T-helper 1 cell (primary cell): ENCODE data around the gene PCK2.

Experiments used
- DNase-seq, 5 donors: peaks; one replicate each; pipeline ENCODE4 v3.0.0-alpha.2; 2012 to 2020

The PCK2 gene

DNA sequence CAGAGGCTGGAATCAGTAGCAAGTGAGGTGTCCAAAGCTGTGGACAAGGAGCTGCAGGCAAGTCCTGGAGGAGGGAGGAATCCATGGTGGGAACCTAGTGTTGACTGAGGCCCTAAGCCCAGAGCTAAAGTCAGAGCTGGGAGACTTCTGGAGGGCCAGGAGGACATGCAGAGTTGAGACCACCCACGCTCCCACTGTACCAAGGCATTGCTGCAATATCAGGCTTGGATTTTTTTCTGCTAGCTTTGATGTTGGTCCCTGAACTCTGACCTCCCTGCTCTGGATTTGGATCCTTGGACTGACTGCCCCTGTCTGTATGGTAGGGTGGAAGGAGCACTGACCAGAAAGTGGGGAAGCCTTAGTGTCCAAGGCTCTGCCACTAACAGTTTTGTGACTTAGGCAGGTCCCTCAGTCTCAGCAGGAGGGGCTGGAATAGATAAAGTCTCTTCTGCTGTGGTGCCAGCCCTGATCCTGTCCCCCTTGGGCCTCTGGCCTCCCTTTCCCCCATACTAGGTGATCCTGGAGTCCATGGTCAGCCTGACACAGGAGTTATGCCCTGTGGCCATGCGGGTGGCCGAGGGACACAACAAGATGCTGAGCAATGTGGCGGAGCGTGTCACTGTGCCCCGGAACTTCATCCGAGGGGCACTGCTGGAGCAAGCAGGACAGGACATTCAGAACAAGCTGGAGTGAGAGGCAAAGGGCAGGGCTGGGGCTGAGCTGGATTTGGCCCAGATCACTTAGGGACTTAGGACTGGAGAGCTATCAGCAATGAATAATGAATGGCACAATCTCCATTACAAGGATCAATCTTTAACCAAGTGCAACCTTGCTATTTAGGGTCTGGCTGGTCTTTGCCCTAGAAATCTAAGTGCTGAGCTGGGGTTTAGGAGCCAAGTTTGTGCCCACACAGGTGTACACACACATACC, 32.9 kb upstream of the PCK2 start:
- DNase-seq = peak in 1 of 5 donors; percentile 3

DNA sequence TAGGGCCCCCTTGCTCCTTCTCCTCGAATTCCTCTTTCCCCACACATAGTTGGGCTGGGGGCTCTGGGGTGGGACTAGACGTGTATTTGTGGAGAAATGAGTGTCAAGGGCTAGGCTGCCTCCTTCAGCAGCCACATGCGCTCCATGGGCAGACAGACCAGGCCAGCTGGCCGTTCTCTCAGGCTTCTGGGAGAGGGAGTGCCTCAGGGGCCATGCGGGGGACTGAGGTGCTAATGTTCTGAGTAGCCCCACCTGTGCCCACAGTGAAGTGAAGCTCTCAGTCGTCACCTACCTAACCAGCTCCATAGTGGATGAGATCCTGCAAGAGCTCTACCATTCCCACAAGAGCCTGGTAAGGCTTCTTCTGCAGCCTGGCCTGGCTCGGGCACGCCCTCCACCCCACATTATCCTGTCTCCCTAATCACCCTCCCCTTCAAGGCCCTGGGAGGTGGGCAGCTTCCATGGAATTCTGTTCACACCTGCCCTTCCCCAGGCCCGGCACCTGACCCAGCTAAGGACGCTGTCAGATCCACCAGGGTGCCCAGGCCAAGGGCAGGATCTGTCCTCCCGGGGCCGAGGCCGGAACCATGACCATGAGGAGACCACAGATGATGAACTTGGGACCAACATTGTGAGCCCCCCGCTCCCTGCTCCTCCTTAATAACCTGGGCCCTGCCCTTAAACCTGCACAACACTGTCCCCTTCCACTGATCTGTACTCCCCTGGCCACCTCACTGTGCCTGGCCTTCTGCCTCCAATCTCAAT, 31.7 kb upstream of the PCK2 start:
- DNase-seq = no peak

DNA sequence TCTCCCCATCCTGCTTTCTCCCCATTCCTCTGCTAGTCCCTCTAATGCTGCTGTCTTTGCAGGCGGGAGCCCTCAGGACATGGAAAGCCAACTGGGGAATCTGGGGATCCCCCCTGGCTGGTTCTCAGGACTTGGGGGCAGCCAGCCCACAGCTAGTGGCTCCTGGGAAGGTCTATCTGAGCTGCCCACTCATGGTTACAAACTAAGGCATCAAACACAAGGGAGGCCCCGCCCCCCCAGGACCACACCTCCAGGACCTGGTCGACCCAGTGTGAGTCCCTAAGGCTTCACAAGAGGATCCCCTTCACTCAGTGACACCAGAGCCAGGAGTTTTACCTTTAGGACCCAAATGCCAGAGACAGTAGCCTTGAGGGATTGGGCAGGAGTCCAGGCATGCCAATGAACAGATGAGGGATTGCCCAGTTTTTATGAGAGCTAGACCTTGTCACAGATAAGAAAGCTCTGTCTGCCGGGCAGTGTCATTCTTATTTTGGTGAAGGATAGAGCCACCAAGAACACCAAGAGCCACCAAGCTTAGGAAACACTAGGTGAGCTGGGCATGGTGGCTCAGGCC, 30.8 kb upstream of the PCK2 start:
- DNase-seq = no peak

GRCh38 chr14:24064091-24064795, 29.9 kb upstream of the PCK2 start:
- no peak for DNase-seq

- DNase-seq = peak in 1 of 5 donors; percentile 5
These were observed 29.3 kb upstream of the PCK2 start for GRCh38 chr14:24064856-24065255.

GRCh38 chr14:24065408-24065807, 28.7 kb upstream of the PCK2 start:
- DNase-seq = no peak

- DNase-seq = no peak
These were observed 27.5 kb upstream of the PCK2 start for GRCh38 chr14:24066496-24067132.

DNA sequence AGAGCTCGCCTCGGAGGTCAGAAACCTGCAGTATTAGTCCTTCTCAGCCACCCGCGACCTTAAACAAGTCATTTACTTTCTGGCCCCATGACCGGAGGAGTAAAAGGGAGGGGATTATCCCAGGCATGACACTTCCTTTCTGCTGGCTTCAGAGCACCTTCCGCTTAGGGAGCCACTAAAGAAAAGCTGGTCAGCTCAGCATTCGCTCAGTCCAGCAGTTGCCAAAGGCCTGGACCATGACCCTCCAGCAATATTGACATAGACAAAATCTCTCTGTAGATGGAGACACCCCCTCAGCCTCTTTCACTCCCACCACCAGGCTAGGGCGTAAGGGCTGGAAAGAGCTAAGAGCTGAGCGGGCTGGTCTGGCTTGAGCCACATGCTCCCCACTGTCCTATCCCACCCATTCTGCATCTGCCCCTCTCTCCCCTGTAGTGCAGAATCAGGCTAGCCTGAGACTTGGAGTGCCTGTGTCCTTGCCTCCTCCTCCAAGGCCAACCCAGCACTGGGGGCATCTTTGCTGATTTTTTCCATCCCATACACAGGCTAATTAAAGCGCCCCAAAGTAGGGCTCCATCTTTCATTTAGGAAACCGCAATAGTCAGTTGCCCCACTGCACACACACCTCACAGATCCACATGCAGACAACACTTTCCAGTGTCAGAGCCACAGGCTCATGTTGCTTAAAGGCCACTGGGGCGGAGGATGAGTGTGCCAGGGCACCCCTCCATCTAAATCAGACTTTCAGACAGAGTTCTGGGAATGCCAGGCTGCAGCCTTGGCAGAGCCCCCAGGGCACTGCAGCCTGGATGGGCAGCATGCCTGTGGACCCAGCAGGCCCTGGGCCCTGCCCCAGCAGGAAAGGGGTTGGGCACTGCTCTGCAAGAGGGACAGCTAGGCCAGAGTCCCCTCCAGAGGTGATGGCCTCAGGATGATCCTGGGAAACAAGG, 26.7 kb upstream of the PCK2 start:
- DNase-seq = no peak

- no peak for DNase-seq
These were observed 25.2 kb upstream of the PCK2 start for GRCh38 chr14:24068711-24069410.

DNA sequence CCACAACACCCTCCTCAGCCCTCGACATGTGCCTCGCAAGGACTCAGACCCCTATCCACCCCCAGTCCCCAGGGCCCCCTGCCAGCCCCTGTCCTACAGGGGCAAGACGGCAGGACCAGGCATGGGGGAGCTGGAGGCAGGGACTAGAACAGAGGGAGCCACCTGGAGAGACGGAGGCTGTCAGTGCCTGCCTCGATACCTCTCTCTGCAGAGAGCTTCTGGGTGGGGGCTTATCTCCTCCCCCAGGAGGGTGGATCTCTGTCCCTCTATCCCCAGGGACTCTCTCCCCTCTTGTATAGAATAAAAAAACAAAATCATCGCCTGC, 24.7 kb upstream of the PCK2 start:
- no peak for DNase-seq

- DNase-seq = no peak
These were observed 23.6 kb upstream of the PCK2 start for GRCh38 chr14:24070285-24071143.

- DNase-seq = no peak
These were observed 22.9 kb upstream of the PCK2 start, which contains the start of gene CPNE6 for GRCh38 chr14:24071144-24071697. Gene CPNE6 (plus strand): TSS chr14:24071562. CDS start chr14:24072937, 1,375 bp downstream.

DNA sequence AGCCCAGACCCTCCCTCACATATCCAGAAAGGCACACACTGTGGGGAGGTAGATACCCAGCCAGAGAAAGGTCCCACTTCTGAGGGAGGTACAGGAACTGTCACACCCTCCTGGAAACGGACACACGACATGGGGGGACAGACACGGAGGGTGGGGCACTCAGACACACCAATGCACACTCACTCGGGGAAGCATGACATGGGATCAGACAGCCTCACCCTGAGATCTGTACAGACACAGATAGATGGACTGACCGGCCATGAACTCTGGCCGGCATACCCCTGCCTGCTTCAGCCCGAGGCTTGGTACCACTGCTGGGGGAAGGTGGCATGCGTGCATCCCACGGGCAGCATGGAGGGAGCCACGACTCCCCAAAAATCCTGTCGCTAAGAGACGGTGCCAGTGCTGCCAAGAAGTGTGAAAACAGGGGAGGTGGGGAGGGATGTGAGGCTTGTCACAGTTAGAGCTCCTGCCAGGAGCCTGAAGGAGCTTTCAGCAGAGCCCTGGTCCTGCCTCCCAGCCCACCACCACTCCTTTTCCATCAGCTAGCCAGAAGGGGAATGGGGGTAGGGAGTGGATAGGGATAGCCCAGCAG, 22.2 kb upstream of the PCK2 start:
- DNase-seq = no peak

DNA sequence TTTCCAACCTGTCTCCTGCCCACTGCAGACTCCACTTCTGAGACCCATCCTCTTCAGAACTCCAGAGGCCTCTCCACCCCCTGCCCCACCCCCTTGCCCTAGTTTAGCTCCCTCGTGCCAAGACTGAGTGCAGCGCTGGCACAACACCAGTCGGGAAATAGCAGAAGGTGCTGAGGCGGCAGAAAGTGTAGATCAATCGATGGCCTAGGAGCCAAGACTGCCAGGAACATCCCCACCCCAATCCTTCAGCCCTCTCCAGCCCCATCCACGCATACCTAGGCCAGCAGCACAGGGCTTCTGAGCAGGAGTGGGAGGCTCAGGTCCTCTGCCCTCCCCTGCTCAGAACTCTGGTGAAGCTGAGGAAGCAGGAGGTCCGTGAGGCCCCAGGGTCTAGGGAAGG, 21.7 kb upstream of the PCK2 start:
- no peak for DNase-seq

DNA sequence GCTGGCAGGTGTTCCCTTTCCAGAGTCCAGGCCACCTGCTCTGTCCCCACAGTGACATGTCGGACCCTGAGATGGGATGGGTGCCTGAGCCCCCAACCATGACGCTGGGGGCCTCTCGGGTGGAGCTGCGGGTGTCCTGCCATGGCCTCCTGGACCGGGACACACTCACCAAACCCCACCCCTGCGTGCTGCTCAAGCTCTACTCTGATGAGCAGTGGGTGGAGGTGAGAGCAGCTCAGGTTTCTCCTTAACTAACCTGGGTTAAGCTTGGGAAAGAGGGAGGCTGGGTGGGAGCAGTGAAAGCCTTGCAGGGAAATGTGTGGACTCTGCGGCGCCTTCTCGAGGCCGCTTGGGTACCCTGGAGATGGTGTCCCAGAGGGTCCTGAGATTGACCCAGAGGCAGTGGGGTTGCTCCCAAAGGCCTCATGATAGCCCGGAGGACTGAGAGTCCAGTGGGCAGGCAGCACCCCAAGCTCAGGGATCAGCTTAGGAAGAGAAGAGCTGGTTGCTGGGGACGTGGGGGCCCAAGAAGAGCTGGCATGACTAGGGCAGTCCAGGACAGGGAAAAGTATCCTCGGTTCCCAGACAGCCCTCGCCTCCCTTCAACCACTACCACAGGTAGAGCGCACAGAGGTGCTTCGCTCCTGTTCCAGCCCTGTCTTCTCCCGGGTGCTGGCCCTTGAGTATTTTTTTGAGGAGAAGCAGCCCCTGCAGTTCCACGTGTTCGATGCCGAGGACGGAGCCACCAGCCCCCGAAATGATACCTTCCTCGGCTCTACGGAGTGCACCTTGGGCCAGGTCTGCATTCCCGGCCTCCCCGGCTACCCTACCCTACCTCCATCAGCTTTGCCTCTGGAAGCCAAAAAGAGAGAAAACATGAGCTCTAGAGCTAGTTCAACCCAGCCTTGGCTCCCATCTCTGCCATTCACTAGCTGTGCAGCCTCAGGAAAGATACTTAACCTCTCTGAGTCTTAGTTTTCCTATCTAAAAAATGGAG, 20.9 kb upstream of the PCK2 start:
- no peak for DNase-seq

GRCh38 chr14:24074625-24075484, 19.3 kb upstream of the PCK2 start:
- DNase-seq = no peak
